ENCODE measurements around the gene UPF2.
"Not testable (repeated sequence)": the region's sequence is repeated elsewhere in the genome, so short reads cannot be mapped to it uniquely, and the experiment has no call there.

UPF2 gene

GRCh38 chr10:12042797-12043651 lies at the start of gene UPF2:
Gene UPF2, minus strand, starts transcription at chr10:12042809. Its CDS starts 7,386 bp downstream, at chr10:12035423.
- peak; percentile 96 for DNase-seq

GRCh38 chr10:12091421-12091820 lies 48.8 kb upstream of the UPF2 start:
- no peak for DNase-seq

- DNase-seq: no peak
Observed at GRCh38 chr10:12088919-12089318, 46.3 kb upstream of the UPF2 start.

GRCh38 chr10:12081879-12082557 lies 39.4 kb upstream of the UPF2 start:
- DNase-seq: no peak

- DNase-seq: no peak
Observed at GRCh38 chr10:12081470-12081869, 38.9 kb upstream of the UPF2 start.

- DNase-seq: no peak
Observed at GRCh38 chr10:12077580-12078180, 35.1 kb upstream of the UPF2 start.

GRCh38 chr10:12073526-12073925 lies 30.9 kb upstream of the UPF2 start:
- DNase-seq: no peak

- not testable (repeated sequence) for DNase-seq
Observed at GRCh38 chr10:12071441-12071840, 28.8 kb upstream of the UPF2 start.

GRCh38 chr10:12068449-12069269 lies 26.1 kb upstream of the UPF2 start, which contains the start of gene DHTKD1:
Gene DHTKD1, plus strand, starts transcription at chr10:12068954. Its CDS starts 80 bp downstream, at chr10:12069034.
- DNase-seq: peak; percentile 100

- no peak for DNase-seq
Observed at GRCh38 chr10:12067336-12067735, 24.7 kb upstream of the UPF2 start.

GRCh38 chr10:12063483-12063818 lies 20.8 kb upstream of the UPF2 start:
- DNase-seq: no peak

- no peak for DNase-seq
Observed at GRCh38 chr10:12062754-12063482, 20.3 kb upstream of the UPF2 start.

GRCh38 chr10:12061124-12061523 lies 18.5 kb upstream of the UPF2 start:
- DNase-seq: no peak

- no peak for DNase-seq
Observed at GRCh38 chr10:12056748-12057147, 14.1 kb upstream of the UPF2 start.

GRCh38 chr10:12055732-12056131 lies 13.1 kb upstream of the UPF2 start:
- DNase-seq: no peak

GRCh38 chr10:12051241-12051640 lies 8.6 kb upstream of the UPF2 start:
- DNase-seq: no peak

- no peak for DNase-seq
Observed at GRCh38 chr10:12050528-12050927, 7.9 kb upstream of the UPF2 start.

GRCh38 chr10:12048547-12048946 lies 5.9 kb upstream of the UPF2 start:
- no peak for DNase-seq

GRCh38 chr10:12045596-12045995 lies 3.0 kb upstream of the UPF2 start:
- no peak for DNase-seq

GRCh38 chr10:12042409-12042796 lies 206 bp downstream of the UPF2 start:
- peak; percentile 70 for DNase-seq

GRCh38 chr10:12041766-12042408 lies 722 bp downstream of the UPF2 start:
- peak; percentile 37 for DNase-seq
